Skin of body (tissue), 2 donors: ENCODE results near the gene NMUR1. TPM values are rescaled to one million over a fixed set of nuclear protein-coding genes. Genes with fewer than 3 reads are reported as not detected.
A peak's percentile ranks its signal among the peaks of the same experiment; 100 is the strongest.

Experiments used
- DNase-seq: peaks from one replicate; lab custom pipeline; 2025; lab: John Stamatoyannopoulos, UW
- total RNA-seq: library from RNA; depleted of rRNA; stranded (reverse); fragments of >200 nt; gene quantifications from one replicate; pipeline ENCODE4 v1.2.3, GENCODE V29; 2014

Gene NMUR1
- total RNA-seq, 1 donor from 2014 or later, result 0.69 TPM

- DNase-seq, result no peak
These were observed 3.2 kb downstream of the NMUR1 start for GRCh38 chr2:231527091-231527395.

GRCh38 chr2:231526341-231527090 lies 3.7 kb downstream of the NMUR1 start:
- no peak for DNase-seq

- no peak for DNase-seq
These were observed 4.7 kb downstream of the NMUR1 start for GRCh38 chr2:231525248-231526163.

- DNase-seq, result no peak
These were observed 5.6 kb downstream of the NMUR1 start for GRCh38 chr2:231524477-231525247.

GRCh38 chr2:231523451-231524285 lies 6.6 kb downstream of the NMUR1 start:
- DNase-seq, result no peak

GRCh38 chr2:231522418-231523180 lies 7.6 kb downstream of the NMUR1 start:
- no peak for DNase-seq

- no peak for DNase-seq
These were observed 8.8 kb downstream of the NMUR1 start for GRCh38 chr2:231521443-231521842.

- no peak for DNase-seq
These were observed 10.2 kb downstream of the NMUR1 start for GRCh38 chr2:231519975-231520555.

GRCh38 chr2:231518771-231519170 lies 11.5 kb downstream of the NMUR1 start:
- no peak for DNase-seq

GRCh38 chr2:231515603-231516002 lies 14.6 kb downstream of the NMUR1 start:
- DNase-seq, result no peak

GRCh38 chr2:231514951-231515297 lies 15.3 kb downstream of the NMUR1 start:
- no peak for DNase-seq

- peak; percentile 95 for DNase-seq
These were observed 15.9 kb downstream of the NMUR1 start for GRCh38 chr2:231514225-231514950.

GRCh38 chr2:231513746-231514224 lies 16.5 kb downstream of the NMUR1 start:
- DNase-seq, result no peak

GRCh38 chr2:231512222-231512621 lies 18.0 kb downstream of the NMUR1 start:
- peak; percentile 23 for DNase-seq

- DNase-seq, result no peak
These were observed 26.5 kb downstream of the NMUR1 start for GRCh38 chr2:231503766-231504165.

- DNase-seq, result no peak
These were observed 27.6 kb downstream of the NMUR1 start for GRCh38 chr2:231502596-231502995.

- DNase-seq, result no peak
These were observed 32.6 kb downstream of the NMUR1 start for GRCh38 chr2:231497651-231498050.

- DNase-seq, result no peak
These were observed 35.6 kb downstream of the NMUR1 start for GRCh38 chr2:231494669-231495068.

GRCh38 chr2:231490801-231491200 lies 39.4 kb downstream of the NMUR1 start:
- DNase-seq, result no peak
